H7 (cell line): ENCODE measurements around the gene JAK1. TPM values are rescaled to one million over a fixed set of nuclear protein-coding genes. Genes with fewer than 3 reads are reported as not detected.
"Not testable (repeated sequence)": the region's sequence is repeated elsewhere in the genome, so short reads cannot be mapped to it uniquely, and the experiment has no call there.

ENCODE experiments used
- DNase-seq: peaks from one replicate; pipeline ENCODE4 v3.0.0; 2012
- H3K27me3 ChIP-seq: 2 replicates; pipeline ENCODE4 v1.6.0; 2011; ENCODE audit warnings: mild to moderate bottlenecking, low read length; ENCODE audit not compliant: control insufficient read depth, insufficient read depth
- H3K36me3 ChIP-seq: replicated peaks from 2 replicates; pipeline ENCODE4 v1.5.1; 2011; ENCODE audit warnings: low read length; ENCODE audit not compliant: control insufficient read depth, insufficient read depth
- H3K4me3 ChIP-seq: 2 replicates; pipeline ENCODE4 v1.5.1; 2011; ENCODE audit warnings: low read depth, mild to moderate bottlenecking, control low read depth, low read length, moderate library complexity; ENCODE audit not compliant: insufficient read depth
- total RNA-seq: library from RNA; depleted of rRNA; stranded (reverse); fragments of >200 nt; shearing (Covaris generic); gene quantifications from 2 replicates; pipeline ENCODE4 v1.2.3, GENCODE V29; 2014

The JAK1 gene
- total RNA-seq, 1 experiment from 2014 or later = 36.7 TPM

GRCh38 chr1:64948216-64948615 lies 18.1 kb downstream of the JAK1 start:
- no peak for DNase-seq
- Histone ChIP-seq H3K27me3 (no peaks in the 10 kb centered on the region), H3K36me3 (no peaks in the 10 kb centered on the region), H3K4me3 (no peak overlapping the region)

- H3K27me3 ChIP-seq = no peaks in the 10 kb centered on the region
- no peak for DNase-seq
- no peak overlapping the region for H3K4me3 ChIP-seq
Measured at GRCh38 chr1:64946916-64947315, 19.4 kb downstream of the JAK1 start.

GRCh38 chr1:64944913-64945312 lies 21.4 kb downstream of the JAK1 start:
- no peak for DNase-seq
- no peaks in the 10 kb centered on the region for H3K36me3 ChIP-seq
- H3K27me3 ChIP-seq = no peaks in the 10 kb centered on the region
- H3K4me3 ChIP-seq = no peak overlapping the region

More at GRCh38 chr1:64946916-64947315, 19.4 kb downstream of the JAK1 start:
- H3K36me3 ChIP-seq = no peaks in the 10 kb centered on the region

- Histone ChIP-seq H3K36me3 (no peaks in the 10 kb centered on the region), H3K4me3 (no peak overlapping the region), H3K27me3 (no peaks in the 10 kb centered on the region)
- no peak for DNase-seq
Measured at GRCh38 chr1:64942675-64943074, 23.7 kb downstream of the JAK1 start.

DNA sequence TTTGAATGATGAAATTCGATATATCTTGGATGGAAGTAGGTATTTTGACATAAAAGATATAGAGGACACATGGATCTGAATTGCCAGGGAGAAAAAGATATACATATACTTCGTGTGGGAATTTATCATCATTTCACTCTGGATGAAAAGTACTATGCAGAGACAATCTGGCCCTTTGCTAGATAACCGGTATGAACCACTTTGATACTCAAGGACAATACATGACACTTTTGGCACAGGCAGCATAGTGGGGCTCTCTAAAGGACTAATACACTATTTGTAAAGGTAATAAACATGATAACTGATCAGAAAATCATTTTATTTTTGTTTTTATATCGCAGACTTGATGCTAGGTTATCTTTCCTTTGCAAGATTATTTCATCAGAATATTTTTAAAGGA lies 24.2 kb downstream of the JAK1 start:
- Histone ChIP-seq H3K4me3 (no peak overlapping the region), H3K36me3 (no peaks in the 10 kb centered on the region), H3K27me3 (no peaks in the 10 kb centered on the region)
- no peak for DNase-seq

DNA sequence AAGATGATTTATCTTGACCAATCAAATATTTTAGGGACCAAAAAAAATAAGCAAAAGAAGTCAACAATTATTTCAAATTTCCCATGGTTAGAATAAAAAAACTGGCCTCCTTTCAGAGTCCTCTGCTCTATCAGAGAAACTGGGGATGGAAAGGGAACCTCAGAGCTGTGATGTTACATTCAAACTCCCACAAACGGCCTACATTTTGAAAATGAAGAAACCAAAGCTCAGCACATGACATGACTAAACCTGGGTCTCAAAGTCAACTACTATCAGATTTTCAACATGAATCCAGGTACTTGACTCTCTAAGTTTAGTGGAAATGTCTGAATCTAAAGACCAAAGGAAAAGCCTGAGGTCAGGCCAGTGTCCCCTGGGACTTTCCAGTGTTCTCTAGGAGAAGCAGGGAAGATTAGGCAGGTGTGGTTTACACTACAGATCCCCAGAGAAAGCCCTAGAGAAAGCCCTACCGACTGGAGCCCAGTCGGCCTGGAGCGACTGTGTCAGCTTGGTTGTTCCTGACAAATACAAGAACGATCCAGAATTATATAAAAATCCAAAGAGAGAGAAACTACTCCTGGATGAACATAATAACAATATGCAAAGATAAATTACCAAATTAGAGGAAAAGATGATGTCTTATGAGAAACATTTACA lies 24.8 kb downstream of the JAK1 start:
- Histone ChIP-seq H3K27me3 (no peaks in the 10 kb centered on the region), H3K4me3 (no peak overlapping the region), H3K36me3 (no peaks in the 10 kb centered on the region)
- DNase-seq = no peak

DNA sequence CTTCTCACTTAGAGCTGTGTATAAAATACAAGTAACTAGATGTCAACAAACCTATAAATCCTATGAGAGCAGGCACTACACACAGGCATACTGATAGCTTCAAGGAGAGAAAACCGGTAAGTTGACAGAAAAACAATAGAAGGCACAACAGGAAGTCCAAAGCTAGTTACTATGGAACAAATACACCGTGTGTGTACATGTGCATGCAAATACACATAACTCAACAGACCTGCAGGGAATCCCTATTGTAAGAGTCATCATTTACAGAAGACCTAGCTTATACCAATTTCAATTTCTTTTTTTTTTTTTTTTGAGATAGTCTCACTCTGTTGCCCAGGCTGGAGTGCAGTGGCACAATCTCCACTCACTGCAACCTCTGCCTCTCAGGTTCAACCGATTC lies 26.3 kb downstream of the JAK1 start:
- no peaks in the 10 kb centered on the region for H3K36me3 ChIP-seq
- DNase-seq = no peak
- H3K4me3 ChIP-seq = no peak overlapping the region
- H3K27me3 ChIP-seq = no peaks in the 10 kb centered on the region

GRCh38 chr1:64938991-64939390 lies 27.4 kb downstream of the JAK1 start:
- no peak for DNase-seq
- Histone ChIP-seq H3K27me3 (no peaks in the 10 kb centered on the region), H3K4me3 (no peak overlapping the region), H3K36me3 (no peaks in the 10 kb centered on the region)

DNA sequence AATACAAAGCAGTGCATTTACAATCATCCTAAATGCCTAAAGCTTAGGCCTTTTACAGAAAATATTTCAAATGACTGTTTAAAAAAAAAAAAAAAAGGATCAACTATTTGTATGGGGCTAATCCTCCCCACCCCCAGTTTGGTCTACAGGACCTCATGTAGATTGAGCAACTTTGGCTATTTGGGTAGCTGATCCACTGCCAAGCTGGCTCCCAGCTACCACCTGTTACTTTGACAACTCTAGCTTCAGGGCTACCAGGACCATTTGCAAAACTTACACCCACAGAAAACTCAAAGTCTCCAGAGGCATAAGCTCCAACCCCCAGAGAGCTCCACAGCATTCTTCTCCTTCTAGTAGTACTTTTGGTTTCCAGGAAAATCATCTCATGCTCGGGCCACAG lies 29.4 kb downstream of the JAK1 start:
- Histone ChIP-seq H3K36me3 (no peaks in the 10 kb centered on the region), H3K4me3 (no peak overlapping the region), H3K27me3 (no peaks in the 10 kb centered on the region)
- DNase-seq = no peak

DNA sequence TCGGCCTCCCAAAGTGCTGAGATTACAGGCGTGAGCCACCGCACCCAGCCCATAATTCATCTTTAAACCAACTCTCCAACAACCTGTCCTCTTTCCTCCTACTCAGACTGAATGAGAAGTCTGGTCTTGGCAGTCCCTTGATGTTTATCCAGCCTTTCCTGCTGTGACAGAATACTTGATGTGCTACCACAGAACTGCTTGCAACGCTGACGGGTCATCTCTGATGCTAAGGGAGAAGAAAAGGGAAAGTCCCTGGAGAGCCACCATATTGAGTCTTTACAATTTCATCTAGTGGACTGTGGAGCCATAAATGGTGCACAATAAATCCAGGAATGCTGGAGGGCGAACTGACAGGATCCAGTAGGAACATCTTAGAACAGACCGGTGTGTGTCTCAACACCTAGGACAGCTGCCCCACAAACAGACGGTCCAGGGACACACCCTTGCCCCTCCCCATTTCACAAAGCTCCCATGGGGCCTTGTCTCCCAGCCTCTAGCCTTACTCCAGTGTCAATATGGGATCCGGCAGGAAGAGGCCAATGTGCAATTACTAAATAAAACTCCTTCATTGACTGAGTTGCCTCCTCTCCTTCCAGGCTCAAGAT lies 30.7 kb downstream of the JAK1 start:
- DNase-seq = no peak
- H3K27me3 ChIP-seq = no peaks in the 10 kb centered on the region
- no peaks in the 10 kb centered on the region for H3K36me3 ChIP-seq
- no peak overlapping the region for H3K4me3 ChIP-seq

DNA sequence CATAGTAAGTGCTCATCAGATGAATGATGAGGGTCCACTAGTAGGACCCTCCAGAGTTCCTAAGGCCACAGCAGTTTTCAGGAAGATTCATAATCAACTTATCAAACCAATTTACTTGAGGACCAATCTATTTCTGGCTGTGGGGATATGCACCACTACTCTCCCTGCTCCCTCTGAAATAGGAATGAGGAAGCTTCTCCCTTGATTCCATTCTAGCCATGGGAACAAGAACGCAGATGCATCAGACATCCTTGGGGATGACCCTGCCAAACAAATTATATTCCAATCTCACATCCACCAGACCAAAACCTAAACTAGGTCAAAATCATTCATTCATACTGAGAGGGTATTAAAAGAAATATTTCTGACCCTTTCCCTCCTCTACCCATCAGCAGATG lies 31.5 kb downstream of the JAK1 start:
- H3K36me3 ChIP-seq = no peaks in the 10 kb centered on the region
- H3K27me3 ChIP-seq = no peaks in the 10 kb centered on the region
- DNase-seq = no peak
- H3K4me3 ChIP-seq = no peak overlapping the region

DNA sequence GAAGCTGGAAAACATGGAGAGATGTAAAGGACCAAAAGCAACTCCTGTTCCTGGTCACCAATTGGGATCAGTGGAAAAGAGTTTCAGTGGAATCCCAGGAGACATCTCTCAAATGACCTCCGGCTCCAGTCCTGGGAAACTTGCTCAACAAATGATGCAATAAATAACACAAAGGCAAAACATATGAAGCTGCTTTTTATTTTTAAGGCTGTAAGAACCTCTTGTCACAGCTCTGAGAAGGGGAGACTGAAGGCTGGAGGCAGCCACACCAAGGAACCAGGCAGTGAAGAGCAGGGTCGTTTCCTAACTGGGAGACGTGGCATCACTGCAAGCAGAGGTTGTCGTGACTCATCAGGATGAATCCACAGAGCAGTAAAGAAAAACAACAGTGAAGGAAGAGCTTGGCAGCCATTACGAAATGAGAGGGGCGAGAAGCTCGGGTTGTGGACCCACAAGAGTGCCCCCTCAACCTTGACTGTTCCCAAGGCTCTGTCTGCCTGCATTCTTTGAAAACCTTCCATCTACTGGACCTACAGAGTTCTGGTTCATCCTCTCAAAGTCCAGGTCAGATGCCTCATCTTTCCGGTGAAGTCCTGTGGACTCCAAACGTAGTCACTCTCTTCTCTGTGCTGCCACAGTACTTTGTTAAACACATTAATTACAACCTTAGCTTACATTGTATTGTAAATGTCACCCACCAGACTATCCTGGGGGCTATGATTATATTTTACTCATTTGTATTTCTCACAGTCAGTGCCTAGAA lies 32.1 kb downstream of the JAK1 start:
- no peaks in the 10 kb centered on the region for H3K27me3 ChIP-seq
- H3K4me3 ChIP-seq = no peak overlapping the region
- DNase-seq = no peak
- no peaks in the 10 kb centered on the region for H3K36me3 ChIP-seq

DNA sequence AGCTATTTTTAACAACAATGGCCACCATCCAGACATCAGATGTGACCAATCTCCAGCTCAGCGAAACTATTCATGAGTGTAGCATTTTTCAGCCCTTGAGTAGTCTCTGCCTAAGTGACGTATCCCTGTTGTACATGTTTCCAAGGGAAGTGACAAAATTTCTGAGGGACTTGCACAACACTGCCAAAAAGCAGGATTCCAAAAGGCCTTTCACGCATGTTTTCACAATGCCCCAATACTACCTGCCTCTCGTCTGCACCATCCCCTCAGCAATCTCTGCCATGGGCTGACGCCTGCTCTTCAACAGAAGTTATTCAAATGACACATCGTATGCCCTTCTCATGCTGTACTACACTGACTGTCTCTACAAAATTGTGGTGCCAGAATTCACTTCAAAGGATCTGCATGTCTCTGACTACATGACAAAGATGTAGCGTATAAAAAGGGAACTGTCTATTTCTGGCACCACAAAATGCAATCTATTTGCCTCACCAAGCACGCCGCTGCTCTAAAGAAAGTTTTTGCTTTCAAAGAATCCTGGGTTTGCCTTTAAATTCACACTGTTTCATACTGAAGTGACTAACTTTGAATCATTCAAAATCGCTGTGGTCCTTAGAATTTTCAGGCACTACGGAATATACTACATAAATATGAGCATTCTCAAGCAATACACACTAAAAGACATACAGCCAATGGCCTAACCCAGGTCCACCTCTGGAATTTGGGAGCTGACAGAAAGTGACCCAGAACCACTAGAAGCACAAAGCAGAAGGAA lies 32.9 kb downstream of the JAK1 start:
- H3K4me3 ChIP-seq = no peak overlapping the region
- no peaks in the 10 kb centered on the region for H3K27me3 ChIP-seq
- DNase-seq = no peak
- no peaks in the 10 kb centered on the region for H3K36me3 ChIP-seq

DNA sequence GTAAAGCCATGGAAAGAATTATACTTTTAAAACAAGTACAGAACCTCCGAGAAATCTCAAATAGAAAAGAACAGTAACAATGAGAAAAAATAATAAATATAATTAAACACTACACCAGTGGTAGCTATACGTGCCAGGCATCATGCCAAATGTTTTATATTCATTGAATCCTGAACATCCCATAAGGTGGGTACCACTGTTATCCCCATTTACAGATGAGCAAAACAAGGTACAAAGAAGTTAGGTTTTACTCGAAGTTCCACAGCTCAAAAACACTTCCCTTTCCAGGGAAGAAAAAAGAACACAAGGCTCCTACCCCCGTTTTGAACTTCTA lies 33.4 kb downstream of the JAK1 start:
- no peaks in the 10 kb centered on the region for H3K27me3 ChIP-seq
- no peak for DNase-seq
- H3K4me3 ChIP-seq = no peak overlapping the region
- H3K36me3 ChIP-seq = no peaks in the 10 kb centered on the region

GRCh38 chr1:64930640-64931039 lies 35.7 kb downstream of the JAK1 start:
- not testable (repeated sequence) for H3K36me3 ChIP-seq, H3K4me3 ChIP-seq, H3K27me3 ChIP-seq, DNase-seq
